Measurements from ENCODE around the gene CHKA. TPM values are rescaled to one million over a fixed set of nuclear protein-coding genes. Genes with fewer than 3 reads are reported as not detected.

Gene CHKA
- total RNA-seq, 1 experiment from 2014 or later: 63.0 TPM

DNA sequence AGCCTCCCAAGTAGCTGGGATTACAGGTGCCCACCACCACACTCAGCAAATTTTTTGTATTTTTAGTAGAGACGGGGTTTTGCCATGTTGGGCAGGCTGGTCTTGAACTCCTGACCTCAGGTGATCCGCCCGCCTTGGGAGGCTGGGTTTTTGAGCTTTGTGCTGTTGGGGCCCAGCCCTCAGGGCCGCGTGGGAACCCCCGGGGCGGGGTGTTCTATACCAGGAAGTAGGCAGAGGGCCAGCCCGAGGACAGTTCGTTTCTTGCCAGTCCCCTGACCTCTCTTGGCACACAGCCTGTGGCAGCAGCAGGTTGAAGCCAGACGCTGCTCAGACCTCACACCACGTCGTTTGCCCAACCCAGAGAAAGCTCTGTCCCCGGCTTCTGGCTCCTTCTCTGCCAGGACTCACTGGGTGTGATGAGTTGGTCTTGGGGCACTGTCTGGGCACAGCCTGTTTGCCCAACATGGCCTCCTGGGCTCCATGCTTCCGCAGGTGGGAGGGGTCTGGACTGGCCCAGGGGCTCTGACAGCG is 24.9 kb upstream of the CHKA start:
- TF ChIP-seq, protein P1, sequence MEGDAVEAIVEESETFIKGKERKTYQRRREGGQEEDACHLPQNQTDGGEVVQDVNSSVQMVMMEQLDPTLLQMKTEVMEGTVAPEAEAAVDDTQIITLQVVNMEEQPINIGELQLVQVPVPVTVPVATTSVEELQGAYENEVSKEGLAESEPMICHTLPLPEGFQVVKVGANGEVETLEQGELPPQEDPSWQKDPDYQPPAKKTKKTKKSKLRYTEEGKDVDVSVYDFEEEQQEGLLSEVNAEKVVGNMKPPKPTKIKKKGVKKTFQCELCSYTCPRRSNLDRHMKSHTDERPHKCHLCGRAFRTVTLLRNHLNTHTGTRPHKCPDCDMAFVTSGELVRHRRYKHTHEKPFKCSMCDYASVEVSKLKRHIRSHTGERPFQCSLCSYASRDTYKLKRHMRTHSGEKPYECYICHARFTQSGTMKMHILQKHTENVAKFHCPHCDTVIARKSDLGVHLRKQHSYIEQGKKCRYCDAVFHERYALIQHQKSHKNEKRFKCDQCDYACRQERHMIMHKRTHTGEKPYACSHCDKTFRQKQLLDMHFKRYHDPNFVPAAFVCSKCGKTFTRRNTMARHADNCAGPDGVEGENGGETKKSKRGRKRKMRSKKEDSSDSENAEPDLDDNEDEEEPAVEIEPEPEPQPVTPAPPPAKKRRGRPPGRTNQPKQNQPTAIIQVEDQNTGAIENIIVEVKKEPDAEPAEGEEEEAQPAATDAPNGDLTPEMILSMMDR (conservative IDR thresholded peaks at IDR 0.05): no peak
- no peaks in the 10 kb centered on the region for H3K4me1 ChIP-seq (ENCODE audit: insufficient read depth, low read length)
- H2BK20ac ChIP-seq (ENCODE audit: low read depth, low read length, poor library complexity, severe bottlenecking): no peak overlapping the region
- H4K8ac ChIP-seq (replicated peaks; ENCODE audit: insufficient read length, low read depth, low read length): no peak overlapping the region
- H3K27ac ChIP-seq (ENCODE audit: insufficient read length, low read depth, low read length): no peak overlapping the region
- H3K23me2 ChIP-seq (ENCODE audit: insufficient read length, low read depth, low read length, poor library complexity, severe bottlenecking): no peaks in the 10 kb centered on the region
- Mint-ChIP-seq H3K9me3 (no peaks in the 10 kb centered on the region), H3K4me3 (no peak overlapping the region), H3K27ac (peak overlapping the region in 1 of 3 experiments; percentile 73; a peak in 1 of 7 replicates), H3K36me3 (ENCODE audit: insufficient read depth in 1 of 3, low read depth in 3 of 3) (no peaks in the 10 kb centered on the region), H3K4me1 (peaks cover 0 to 6% of the 10 kb centered on the region in 2 experiments; a peak in 1 of 4 replicates), H3K27me3 (ENCODE audit: low read depth) (no peaks in the 10 kb centered on the region)
- H3T11ph ChIP-seq (ENCODE audit: low read length): no peak overlapping the region
- no CpG with 5 or more reads among the region's 15 CpGs for WGBS (ENCODE audit: extremely low coverage, insufficient read length, low lambda C conversion rate)
- no peak overlapping the region for H3K56ac ChIP-seq (ENCODE audit: insufficient read length, low read depth, low read length)
- H2BK12ac ChIP-seq (ENCODE audit: insufficient read length, low read depth, low read length): no peak overlapping the region
- no peak overlapping the region for H4K91ac ChIP-seq (ENCODE audit: insufficient read length, low read depth, low read length)
- no peak overlapping the region for H2AFZ ChIP-seq (ENCODE audit: low read length)
- H3K23ac ChIP-seq (ENCODE audit: insufficient read length, low read depth, low read length): no peak overlapping the region
- no peak overlapping the region for H2AK5ac ChIP-seq (ENCODE audit: insufficient read length, low read length)
- no peak overlapping the region for H3K4me2 ChIP-seq (ENCODE audit: insufficient read depth, insufficient read length, low read length)
- H2BK120ac ChIP-seq (ENCODE audit: low read depth, low read length, poor library complexity, severe bottlenecking): no peak overlapping the region
- no peak overlapping the region for H3K14ac ChIP-seq (ENCODE audit: insufficient read depth, low read length)
- no peak overlapping the region for H3K9ac ChIP-seq (ENCODE audit: extremely low read depth, insufficient read length, low read length)
- H4K5ac ChIP-seq (ENCODE audit: insufficient read length, low read depth, low read length): no peak overlapping the region
- no peaks in the 10 kb centered on the region for H3K9me3 ChIP-seq (ENCODE audit: control insufficient read depth, low read depth, low read length)
- no peaks in the 10 kb centered on the region for H3K79me1 ChIP-seq (ENCODE audit: insufficient read depth, low read depth, low read length, poor library complexity, severe bottlenecking)
- H4K20me1 ChIP-seq (ENCODE audit: control insufficient read depth, insufficient read depth, insufficient read length): no peaks in the 10 kb centered on the region
- no peak for DNase-seq
- no peak overlapping the region; the same call in 1 of the 2 replicates for H2BK15ac ChIP-seq (ENCODE audit: low read depth, low read length)
- no peak overlapping the region for H3K18ac ChIP-seq (ENCODE audit: insufficient read length, low read depth, low read length)
- H3K79me2 ChIP-seq (ENCODE audit: insufficient read depth, low read length): no peaks in the 10 kb centered on the region
- H2BK5ac ChIP-seq (ENCODE audit: insufficient read length, low read length): no peak overlapping the region
- H3K4ac ChIP-seq (ENCODE audit: low read depth, low read length): no peak overlapping the region
- H3K27me3 ChIP-seq (ENCODE audit: insufficient read depth, low read length): no peaks in the 10 kb centered on the region

Measured in H9 (cell line).